MCF 10A (cell line): ENCODE measurements around the gene TSPAN16. TPM values are rescaled to one million over a fixed set of nuclear protein-coding genes. Genes with fewer than 3 reads are reported as not detected.

Experiments
- BruUV-seq: library from RNA; stranded (reverse); fragments of 400-500 nt; replicated peaks from 2 replicates; lab custom pipeline; 2021; lab: Mats Ljungman, UMichigan
- CTCF ChIA-PET: fragments of 300-600 bp; sonication (Branson Sonifier 250); formaldehyde crosslinking; extraction: SDS; loops from one replicate; lab custom pipeline; 2021; ENCODE audit warnings: antibody characterized with exemption, inconsistent platforms; lab: Yijun Ruan, JAX
- POLR2A ChIA-PET: fragments of 300-600, 350-650 bp; sonication (Branson Sonifier 250); formaldehyde crosslinking; extraction: SDS; loops from one replicate; lab custom pipeline; 2020; ENCODE audit warnings: antibody characterized with exemption, inconsistent platforms; lab: Yijun Ruan, JAX
- DNase-seq: peaks from one replicate; pipeline ENCODE4 v3.0.0-alpha.2; 2018; ENCODE audit not compliant: unreplicated experiment
- H3K27ac Mint-ChIP-seq: one replicate; pipeline ENCODE4 v1.8.0; 2022; ENCODE audit warnings: mild to moderate bottlenecking, low read depth, mixed read lengths; ENCODE audit not compliant: unreplicated experiment
- H3K27me3 Mint-ChIP-seq: one replicate; pipeline ENCODE4 v1.8.0; 2022; ENCODE audit warnings: mixed read lengths; ENCODE audit not compliant: insufficient read depth, unreplicated experiment
- H3K36me3 Mint-ChIP-seq: one replicate; pipeline ENCODE4 v1.8.0; 2022; ENCODE audit warnings: mild to moderate bottlenecking, moderate library complexity, mixed read lengths; ENCODE audit not compliant: insufficient read depth, unreplicated experiment
- H3K4me1 Mint-ChIP-seq: one replicate; pipeline ENCODE4 v1.8.0; 2022; ENCODE audit warnings: mixed read lengths; ENCODE audit not compliant: insufficient read depth, unreplicated experiment
- H3K4me3 Mint-ChIP-seq: one replicate; pipeline ENCODE4 v1.8.0; 2022; ENCODE audit warnings: mild to moderate bottlenecking, moderate library complexity, mixed read lengths; ENCODE audit not compliant: unreplicated experiment
- H3K9me3 Mint-ChIP-seq: one replicate; pipeline ENCODE4 v1.8.0; 2022; ENCODE audit warnings: mixed read lengths; ENCODE audit not compliant: unreplicated experiment
- intact Hi-C: fragments of 100-400 bp; cut with micrococcal nuclease; formaldehyde crosslinking; loops from 2 replicates; pipeline ENCODE4 v1.14.1; 2022
- total RNA-seq: library from RNA; stranded (reverse); gene quantifications from 2 replicates; pipeline ENCODE4 v1.2.3, GENCODE V29; 2022
- TF ChIP-seq, protein P1 (sequence below): fragments of 200-600 bp; IDR thresholded peaks from one replicate; pipeline ENCODE4 v1.8.0; 2022; ENCODE audit warnings: antibody characterized with exemption, mild to moderate bottlenecking; ENCODE audit not compliant: unreplicated experiment

Gene TSPAN16
- total RNA-seq, 1 experiment from 2014 or later: not detected

DNA sequence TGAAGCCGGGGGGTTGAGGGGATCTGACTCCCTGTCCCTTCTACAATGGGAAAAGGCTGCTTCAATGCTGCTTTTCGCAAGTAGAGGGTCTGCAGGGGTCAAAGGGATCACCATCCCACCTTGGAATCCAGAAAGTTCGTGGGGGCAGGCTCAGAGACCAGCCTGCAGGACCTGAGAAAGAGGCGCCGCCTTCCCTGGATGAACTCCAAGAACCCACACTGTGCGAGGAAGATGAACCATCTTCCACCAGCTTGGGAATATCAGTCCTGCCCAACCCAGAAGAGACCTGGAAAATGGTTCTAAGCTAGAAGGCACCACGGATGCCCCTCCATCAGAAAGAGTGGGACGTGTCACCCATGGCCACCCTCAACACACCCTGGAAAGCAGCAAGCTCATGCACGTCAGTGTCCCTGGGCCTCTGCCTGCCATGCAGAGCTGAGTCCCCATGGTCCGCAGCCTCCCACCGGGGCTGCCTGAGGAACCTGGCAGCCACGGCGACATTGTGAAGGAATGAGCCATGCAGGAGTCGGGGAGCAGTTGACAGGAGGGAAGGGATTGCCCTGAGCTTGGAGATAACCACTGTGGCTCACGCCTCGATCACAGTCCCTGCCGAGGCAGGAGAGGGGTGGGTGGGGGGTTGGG, 28.9 kb downstream of the TSPAN16 start:
- intact Hi-C loops: no loop called here
- CTCF ChIA-PET: interaction anchor here (0.5 to 1.4 kb wide), 6 partner anchors 20 to 840 kb away, joined by 3 read pairs; no protein-coding TSS in a partner anchor

DNA sequence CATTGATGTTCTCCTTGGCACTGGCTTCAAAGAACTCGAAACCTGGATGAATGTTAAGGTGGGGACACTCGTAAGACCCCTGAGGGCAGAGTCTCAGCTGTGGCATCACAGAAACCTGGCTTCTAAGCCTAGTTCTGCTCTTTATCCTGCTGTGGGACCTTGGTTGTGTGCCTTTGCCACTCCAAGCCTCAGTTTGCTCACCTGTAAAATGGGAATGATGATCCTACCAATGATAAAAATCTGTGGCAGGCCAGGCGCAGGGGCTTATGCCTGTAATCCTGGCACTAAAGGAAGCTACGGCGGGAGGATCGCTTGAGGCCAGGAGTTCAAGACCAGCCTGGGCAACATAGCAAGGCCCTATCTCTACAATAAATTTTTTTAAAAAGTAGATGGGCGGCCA, 29.6 kb downstream of the TSPAN16 start:
- TF ChIP-seq, protein P1, sequence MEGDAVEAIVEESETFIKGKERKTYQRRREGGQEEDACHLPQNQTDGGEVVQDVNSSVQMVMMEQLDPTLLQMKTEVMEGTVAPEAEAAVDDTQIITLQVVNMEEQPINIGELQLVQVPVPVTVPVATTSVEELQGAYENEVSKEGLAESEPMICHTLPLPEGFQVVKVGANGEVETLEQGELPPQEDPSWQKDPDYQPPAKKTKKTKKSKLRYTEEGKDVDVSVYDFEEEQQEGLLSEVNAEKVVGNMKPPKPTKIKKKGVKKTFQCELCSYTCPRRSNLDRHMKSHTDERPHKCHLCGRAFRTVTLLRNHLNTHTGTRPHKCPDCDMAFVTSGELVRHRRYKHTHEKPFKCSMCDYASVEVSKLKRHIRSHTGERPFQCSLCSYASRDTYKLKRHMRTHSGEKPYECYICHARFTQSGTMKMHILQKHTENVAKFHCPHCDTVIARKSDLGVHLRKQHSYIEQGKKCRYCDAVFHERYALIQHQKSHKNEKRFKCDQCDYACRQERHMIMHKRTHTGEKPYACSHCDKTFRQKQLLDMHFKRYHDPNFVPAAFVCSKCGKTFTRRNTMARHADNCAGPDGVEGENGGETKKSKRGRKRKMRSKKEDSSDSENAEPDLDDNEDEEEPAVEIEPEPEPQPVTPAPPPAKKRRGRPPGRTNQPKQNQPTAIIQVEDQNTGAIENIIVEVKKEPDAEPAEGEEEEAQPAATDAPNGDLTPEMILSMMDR: no peak
- Mint-ChIP-seq H3K36me3 (peaks cover 56% of the 10 kb centered on the region), H3K27me3 (no peaks in the 10 kb centered on the region), H3K9me3 (no peaks in the 10 kb centered on the region), H3K4me3 (no peak overlapping the region), H3K4me1 (peaks cover 10% of the 10 kb centered on the region), H3K27ac (no peak overlapping the region)
- POLR2A ChIA-PET: interaction anchor here (1.0 to 4.8 kb wide), 3 partner anchors 14 to 52 kb away, joined by 4 to 33 read pairs (median 7); partner anchors contain the start of genes CCDC159, RAB3D and TMEM205
- intact Hi-C loops: no loop called here
- CTCF ChIA-PET: interaction anchor here (0.5 to 1.4 kb wide), 3 partner anchors 19 to 205 kb away, joined by 3 read pairs; no protein-coding TSS in a partner anchor
- DNase-seq: no peak
- no TSS peak for BruUV-seq

More for the DNA sequence above, 28.9 kb downstream of the TSPAN16 start:
- POLR2A ChIA-PET: interaction anchor here (0.7 to 4.8 kb wide), 14 partner anchors 8 to 265 kb away, joined by 3 to 33 read pairs (median 5); partner anchors contain the start of genes CCDC159, RAB3D, SWSAP1 and TMEM205
- H3K27me3 Mint-ChIP-seq: no peaks in the 10 kb centered on the region
- no peaks in the 10 kb centered on the region for H3K9me3 Mint-ChIP-seq
- no TSS peak for BruUV-seq
- peak; percentile 40 for DNase-seq
- H3K4me3 Mint-ChIP-seq: peak overlapping the region; percentile 53
- H3K27ac Mint-ChIP-seq: no peak overlapping the region
- H3K4me1 Mint-ChIP-seq: peaks cover 10% of the 10 kb centered on the region
- TF ChIP-seq, protein P1: no peak
- peaks cover 54% of the 10 kb centered on the region for H3K36me3 Mint-ChIP-seq

DNA sequence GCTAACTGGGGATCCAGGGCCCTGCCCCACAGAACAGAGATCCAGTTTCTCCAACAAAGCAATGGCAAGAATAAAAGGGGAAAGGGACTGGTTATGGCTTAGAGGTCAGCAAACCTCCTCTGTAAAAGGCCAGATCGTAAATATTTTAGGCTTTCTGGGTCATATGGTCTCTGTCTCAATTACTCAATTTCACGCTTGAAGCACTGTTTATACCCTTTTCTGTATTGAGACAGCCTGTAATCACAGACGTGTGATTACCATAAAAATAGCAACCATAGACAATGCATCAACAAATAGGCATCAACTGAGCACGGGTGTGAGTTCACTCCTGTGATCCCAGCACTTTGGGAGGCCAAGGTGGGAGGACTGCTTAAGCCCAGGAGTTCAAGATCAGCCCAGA, 34.2 kb downstream of the TSPAN16 start:
- no TSS peak for BruUV-seq
- peaks cover 68% of the 10 kb centered on the region for H3K36me3 Mint-ChIP-seq
- intact Hi-C loops: no loop called here
- H3K27ac Mint-ChIP-seq: no peak overlapping the region
- no peaks in the 10 kb centered on the region for H3K27me3 Mint-ChIP-seq
- CTCF ChIA-PET: interaction anchor here (0.7 kb wide), 1 partner anchor 131 kb away, joined by 4 read pairs; no protein-coding TSS in a partner anchor
- TF ChIP-seq, protein P1: no peak
- H3K4me3 Mint-ChIP-seq: no peak overlapping the region
- no peak for DNase-seq
- no peaks in the 10 kb centered on the region for H3K9me3 Mint-ChIP-seq
- POLR2A ChIA-PET: interaction anchor here (1.1 kb wide), 1 partner anchor 8 kb away, joined by 3 read pairs; no protein-coding TSS in a partner anchor
- peaks cover 1% of the 10 kb centered on the region for H3K4me1 Mint-ChIP-seq

DNA sequence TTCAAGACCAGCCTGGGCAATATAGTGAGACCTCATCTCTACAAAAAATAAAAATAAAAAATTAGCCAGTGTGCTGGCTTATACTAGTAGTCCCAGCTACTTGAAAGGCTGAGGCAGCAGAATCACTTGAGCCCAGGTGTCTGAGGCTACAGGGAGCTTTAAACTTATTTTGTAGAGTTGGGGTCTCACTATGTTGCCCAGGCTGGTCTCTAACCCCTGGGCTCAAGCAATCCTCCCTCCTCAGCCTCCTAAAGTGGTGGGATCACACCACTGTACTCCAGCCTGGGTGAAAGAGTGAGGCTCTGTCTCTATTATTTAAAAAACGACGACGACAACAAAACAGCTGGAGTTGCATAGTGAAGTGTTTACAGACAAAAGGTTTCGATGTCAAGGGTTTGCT, 35.5 kb downstream of the TSPAN16 start:
- TF ChIP-seq, protein P1: no peak
- POLR2A ChIA-PET: interaction anchor here (0.6 to 1.6 kb wide), 4 partner anchors 13 to 70 kb away, joined by 3 to 6 read pairs (median 3); partner anchors contain the start of genes CCDC159 and TMEM205
- DNase-seq: no peak
- intact Hi-C loops: no loop called here
- H3K27me3 Mint-ChIP-seq: no peaks in the 10 kb centered on the region
- no peak overlapping the region for H3K27ac Mint-ChIP-seq
- H3K4me3 Mint-ChIP-seq: no peak overlapping the region
- CTCF ChIA-PET: interaction anchor here (0.6 to 1.0 kb wide), 2 partner anchors 45 to 136 kb away, joined by 3 to 4 read pairs; no protein-coding TSS in a partner anchor
- BruUV-seq: no TSS peak
- peaks cover 81% of the 10 kb centered on the region for H3K36me3 Mint-ChIP-seq
- no peaks in the 10 kb centered on the region for H3K9me3 Mint-ChIP-seq
- no peaks in the 10 kb centered on the region for H3K4me1 Mint-ChIP-seq
